ENCODE data around the gene TRERF1. TPM values are rescaled to one million over a fixed set of nuclear protein-coding genes. Genes with fewer than 3 reads are reported as not detected.

The TRERF1 gene
- total RNA-seq, 4 donors from 2014 or later: 1.6 to 4.1 (median 2.6) TPM

- Histone ChIP-seq H3K27ac (no peak overlapping the region), H3K27me3 (no peaks in the 10 kb centered on the region)
- 90 to 91% methylated on average over 7 of the region's 7 CpGs for WGBS, 2 donors
These were observed 179.6 kb downstream of the TRERF1 start for GRCh38 chr6:42271834-42272805.

GRCh38 chr6:42269974-42270510 is 181.7 kb downstream of the TRERF1 start:
- Histone ChIP-seq H3K27me3 (no peaks in the 10 kb centered on the region), H3K9me3 (no peaks in the 10 kb centered on the region), H3K4me1 (no peaks in the 10 kb centered on the region), H3K27ac (no peak overlapping the region), H3K36me3 (no peaks in the 10 kb centered on the region), H3K4me3 (replicated peaks in 1 of 3) (no peak overlapping the region)
- 88 to 91% methylated on average over 4 of the region's 4 CpGs for WGBS, 2 donors
- TF ChIP-seq POLR2A (IDR thresholded peaks at IDR 0.05) (no peak), CTCF (IDR thresholded peaks at IDR 0.05) (no peak)
- DNase-seq: no peak
- intact Hi-C loops (cut with DNase I): no loop called here

More at GRCh38 chr6:42271834-42272805, 179.6 kb downstream of the TRERF1 start:
- DNase-seq: no peak
- intact Hi-C loops (cut with DNase I): no loop called here
- Histone ChIP-seq H3K36me3 (no peaks in the 10 kb centered on the region), H3K9me3 (no peaks in the 10 kb centered on the region), H3K4me3 (replicated peaks in 1 of 3) (no peak overlapping the region), H3K4me1 (peaks cover 0 to 5% of the 10 kb centered on the region in 2 donors)
- TF ChIP-seq POLR2A (IDR thresholded peaks at IDR 0.05): no peak
- no peak for TF ChIP-seq CTCF (IDR thresholded peaks at IDR 0.05)

- Histone ChIP-seq H3K27ac (no peak overlapping the region), H3K9me3 (no peaks in the 10 kb centered on the region), H3K36me3 (no peaks in the 10 kb centered on the region), H3K4me1 (no peaks in the 10 kb centered on the region), H3K4me3 (replicated peaks in 1 of 3) (no peak overlapping the region), H3K27me3 (no peaks in the 10 kb centered on the region)
- intact Hi-C loops (cut with DNase I): no loop called here
- no peak for DNase-seq
- TF ChIP-seq CTCF (IDR thresholded peaks at IDR 0.05) (no peak), POLR2A (IDR thresholded peaks at IDR 0.05) (no peak)
- WGBS, 2 donors: 87 to 92% methylated on average over 6 of the region's 6 CpGs
These were observed 182.2 kb downstream of the TRERF1 start for GRCh38 chr6:42269553-42269952.

GRCh38 chr6:42268835-42269204 is 182.9 kb downstream of the TRERF1 start:
- WGBS, 2 donors: 93 to 96% methylated on average over 6 to 7 of the region's 7 CpGs

More at GRCh38 chr6:42268835-42269204, 182.9 kb downstream of the TRERF1 start:
- H3K4me3 ChIP-seq (replicated peaks in 1 of 3): no peak overlapping the region
- H3K4me1 ChIP-seq: no peaks in the 10 kb centered on the region
- intact Hi-C loops (cut with DNase I): no loop called here
- no peaks in the 10 kb centered on the region for H3K27me3 ChIP-seq
- H3K9me3 ChIP-seq: no peaks in the 10 kb centered on the region
- no peak for TF ChIP-seq CTCF (IDR thresholded peaks at IDR 0.05)
- TF ChIP-seq POLR2A (IDR thresholded peaks at IDR 0.05): no peak
- DNase-seq: no peak
- no peaks in the 10 kb centered on the region for H3K36me3 ChIP-seq
- H3K27ac ChIP-seq: no peak overlapping the region

Data from thyroid gland (tissue), 4 donors.